ENCODE results near the gene RADIL. TPM values are rescaled to one million over a fixed set of nuclear protein-coding genes. Genes with fewer than 3 reads are reported as not detected.

Gene RADIL
- total RNA-seq, 1 donor from 2014 or later = 0.73 TPM

GRCh38 chr7:4832711-4833110 lies 50.8 kb downstream of the RADIL start:
- DNase-seq (ENCODE audit: low read depth, low spot score) = no peak

DNA sequence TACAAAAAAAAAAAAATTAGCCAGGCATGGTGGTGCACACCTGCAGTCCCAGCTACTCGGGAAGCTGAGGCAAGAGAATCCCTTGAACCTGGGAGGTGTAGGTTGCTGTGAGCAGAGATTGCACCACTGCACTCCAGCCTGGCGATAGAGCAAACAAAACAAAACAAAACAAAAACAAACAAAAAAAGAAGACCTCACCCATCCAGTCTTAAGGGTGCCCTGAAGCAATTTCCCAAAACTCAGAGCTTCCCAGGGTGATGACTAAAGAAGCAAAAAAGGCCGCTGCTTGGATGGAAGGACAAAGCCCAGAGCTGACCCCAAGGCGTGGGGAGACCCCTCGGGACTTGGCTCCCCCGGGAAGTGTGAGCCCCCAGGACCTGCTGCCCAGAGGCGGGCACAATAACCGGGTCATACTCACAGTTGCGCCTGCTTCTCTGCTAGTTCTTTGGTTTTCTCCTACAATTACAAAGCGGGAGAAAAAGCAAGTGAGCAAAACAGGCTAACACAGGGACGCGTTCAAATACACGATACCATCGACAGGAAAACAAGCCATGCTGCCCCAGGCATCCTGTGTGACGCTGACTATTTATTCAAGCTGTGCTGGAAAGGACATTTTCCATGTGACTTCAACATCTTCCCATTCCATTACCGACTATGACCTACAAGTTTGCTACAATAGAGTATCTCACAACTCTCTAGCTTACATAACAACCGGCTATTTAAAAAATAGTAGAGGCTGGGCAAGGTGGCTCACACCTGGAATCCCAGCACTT lies 51.6 kb downstream of the RADIL start:
- no peak for DNase-seq (ENCODE audit: low read depth, low spot score)

GRCh38 chr7:4830176-4830575 lies 53.3 kb downstream of the RADIL start:
- DNase-seq (ENCODE audit: low read depth, low spot score) = no peak

DNA sequence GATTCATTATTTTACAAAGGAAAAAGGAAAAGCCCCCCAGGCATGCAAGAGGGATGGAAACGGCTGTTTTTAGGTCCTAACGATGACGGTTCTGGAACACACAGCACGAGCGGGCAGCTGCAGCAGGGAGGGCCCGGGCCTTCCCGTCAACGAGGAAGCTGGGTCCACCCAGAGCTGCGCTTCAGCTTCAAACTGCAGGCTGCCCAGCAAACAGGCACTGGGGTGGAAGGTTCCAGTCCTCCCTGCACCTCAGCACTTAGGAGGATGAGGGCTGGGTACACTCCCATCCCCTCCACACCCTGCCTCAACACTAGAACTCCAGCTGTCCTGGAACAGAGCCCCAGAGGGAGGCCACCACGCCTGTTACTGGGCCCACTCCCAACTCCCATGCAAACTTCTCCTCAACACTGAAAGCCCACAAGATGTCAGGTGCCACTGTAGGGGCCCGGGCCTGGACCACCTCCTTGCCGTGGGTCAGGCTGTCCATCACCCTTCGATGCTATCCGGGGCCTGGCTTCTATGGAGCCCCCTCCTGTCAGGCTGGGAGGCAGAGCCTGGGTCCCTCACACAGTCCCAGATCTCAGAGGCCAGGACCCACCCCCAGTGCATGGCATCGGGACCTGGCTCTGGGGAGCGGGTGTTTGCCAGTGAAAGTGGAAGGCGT lies 54.7 kb downstream of the RADIL start:
- DNase-seq (ENCODE audit: low read depth, low spot score) = no peak

DNA sequence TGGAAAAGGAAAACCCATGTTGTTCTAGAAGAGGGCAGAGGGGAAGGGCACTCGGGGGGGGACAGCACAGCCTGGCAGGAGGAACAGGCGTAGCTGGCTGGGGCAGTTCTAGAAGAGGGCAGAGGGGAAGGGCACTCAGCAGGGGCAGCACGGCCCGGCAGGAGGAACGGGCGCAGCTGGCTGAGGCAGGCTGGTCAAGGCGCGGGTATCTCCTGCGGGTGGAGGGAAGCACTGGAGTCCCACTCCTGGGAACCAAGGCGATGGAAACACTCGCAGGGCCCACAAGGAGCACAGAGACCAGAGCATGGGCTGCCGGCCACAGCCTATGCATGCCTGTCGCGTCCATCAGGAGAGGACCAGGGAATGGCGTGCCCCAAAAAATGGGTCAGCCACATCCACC lies 58.4 kb downstream of the RADIL start:
- DNase-seq (ENCODE audit: low read depth, low spot score) = no peak

DNA sequence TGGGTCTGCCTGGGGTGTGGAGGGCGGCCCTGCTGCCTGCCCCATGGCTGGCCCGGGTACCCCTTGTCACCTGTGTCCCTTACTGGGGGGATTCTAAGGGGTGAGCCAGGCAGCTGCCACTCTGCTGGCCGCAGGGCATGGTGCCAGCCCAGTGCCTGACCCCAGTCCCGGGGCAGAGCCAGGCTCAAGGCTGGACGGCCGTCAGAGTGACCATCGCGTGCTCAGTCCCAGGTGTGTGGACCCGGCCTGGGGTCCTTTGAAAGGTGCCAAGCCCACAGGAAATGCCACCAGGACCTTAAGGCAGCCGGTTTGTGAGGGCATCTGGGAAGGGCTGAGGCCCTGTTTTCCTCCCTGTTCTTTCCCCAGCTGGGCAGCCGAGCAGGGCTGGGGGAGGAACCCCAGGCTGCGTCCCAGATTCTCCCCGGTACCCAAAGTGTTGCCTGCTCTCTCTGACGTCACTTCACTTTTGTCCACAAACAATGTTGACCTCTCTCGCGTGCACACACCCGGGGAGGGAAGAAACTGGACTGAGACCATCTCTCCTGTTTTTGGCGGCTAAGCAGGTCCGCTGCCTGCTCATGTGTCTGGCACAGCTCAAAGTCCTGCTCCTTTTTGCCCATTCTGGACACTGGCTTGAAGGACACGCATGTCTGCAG lies 59.3 kb downstream of the RADIL start:
- DNase-seq (ENCODE audit: low read depth, low spot score) = no peak

GRCh38 chr7:4823441-4824119 lies 59.9 kb downstream of the RADIL start:
- no peak for DNase-seq (ENCODE audit: low read depth, low spot score)

- DNase-seq (ENCODE audit: low read depth, low spot score) = no peak
Measured at GRCh38 chr7:4822677-4823076, 60.8 kb downstream of the RADIL start.

GRCh38 chr7:4820967-4821471 lies 62.5 kb downstream of the RADIL start:
- no peak for DNase-seq (ENCODE audit: low read depth, low spot score)

GRCh38 chr7:4820405-4820966 lies 63.0 kb downstream of the RADIL start:
- no peak for DNase-seq (ENCODE audit: low read depth, low spot score)

GRCh38 chr7:4819560-4820404 lies 63.7 kb downstream of the RADIL start:
- no peak for DNase-seq (ENCODE audit: low read depth, low spot score)

DNA sequence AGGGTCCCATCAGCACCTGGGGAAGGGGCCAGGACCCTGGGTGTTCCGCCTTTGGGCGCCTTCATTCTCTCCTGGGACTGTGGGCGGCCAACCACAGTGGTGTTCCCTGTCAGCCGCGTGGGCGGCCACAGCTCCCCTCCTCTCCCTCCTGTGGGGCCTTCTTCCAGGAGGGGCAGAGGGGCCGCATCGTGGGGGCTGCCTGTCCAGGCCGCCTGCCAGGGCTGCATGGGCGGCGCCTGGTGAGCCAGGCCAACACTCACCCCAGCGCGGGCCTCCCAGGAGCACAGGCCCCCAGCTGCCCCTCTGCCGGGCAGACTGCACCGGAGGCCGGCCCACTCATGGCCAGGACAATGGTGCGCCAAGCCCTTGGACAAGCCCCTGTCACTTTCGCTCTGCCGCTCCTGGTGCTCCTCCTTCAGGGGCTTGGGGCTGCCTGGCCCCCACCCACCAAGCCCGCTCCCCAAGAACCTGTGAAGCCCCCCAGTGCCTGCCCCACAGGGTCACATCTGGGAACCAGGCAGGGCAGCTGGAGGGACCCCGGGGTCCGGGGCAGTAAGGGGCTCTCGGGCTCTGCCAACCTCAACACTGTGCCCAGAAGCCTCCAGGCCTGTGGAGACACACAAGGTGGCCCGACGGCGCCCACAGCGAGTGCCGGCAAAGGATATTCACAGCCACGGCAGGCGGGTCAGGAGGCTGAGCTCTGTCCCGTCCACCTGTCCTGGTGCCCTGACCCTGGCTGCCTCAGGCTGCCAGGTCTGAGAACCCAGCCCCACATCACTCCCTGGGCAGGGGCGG lies 65.3 kb downstream of the RADIL start:
- DNase-seq (ENCODE audit: low read depth, low spot score) = no peak

GRCh38 chr7:4817178-4817901 lies 66.2 kb downstream of the RADIL start:
- DNase-seq (ENCODE audit: low read depth, low spot score) = no peak

DNA sequence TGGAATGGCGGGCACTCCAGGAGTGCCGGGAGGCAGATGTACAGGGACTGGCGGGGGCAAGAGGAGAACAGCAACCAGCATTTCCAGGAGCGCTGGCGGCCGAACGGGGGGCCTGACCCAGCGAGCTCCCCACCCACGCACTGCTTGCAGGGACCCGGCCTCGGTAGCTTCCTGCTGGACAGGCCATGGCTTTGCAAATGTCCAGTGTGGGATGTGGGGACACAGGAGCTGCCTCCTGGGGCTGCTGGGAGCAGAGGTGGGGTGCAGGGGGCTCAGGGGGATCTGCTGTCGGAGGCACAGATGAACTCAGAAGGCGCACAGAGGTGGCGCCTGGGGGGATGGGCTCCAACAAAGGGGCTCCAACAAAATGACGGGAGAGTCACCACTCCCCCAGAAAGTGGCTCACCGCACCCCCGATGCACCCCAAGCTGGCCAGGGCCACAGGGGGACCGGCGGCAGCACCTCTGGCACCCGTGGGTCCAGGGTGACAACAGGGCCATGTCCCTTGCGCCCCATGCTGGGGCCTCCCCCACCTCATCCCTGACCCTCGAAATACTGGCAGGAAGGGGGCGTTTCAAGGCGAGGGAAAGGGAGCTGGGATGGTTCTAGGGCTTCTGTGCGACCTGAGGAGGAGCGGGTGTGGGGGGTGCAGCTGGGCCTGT lies 67.0 kb downstream of the RADIL start:
- no peak for DNase-seq (ENCODE audit: low read depth, low spot score)

- DNase-seq (ENCODE audit: low read depth, low spot score) = no peak
Measured at GRCh38 chr7:4815609-4816418, 67.7 kb downstream of the RADIL start.

DNA sequence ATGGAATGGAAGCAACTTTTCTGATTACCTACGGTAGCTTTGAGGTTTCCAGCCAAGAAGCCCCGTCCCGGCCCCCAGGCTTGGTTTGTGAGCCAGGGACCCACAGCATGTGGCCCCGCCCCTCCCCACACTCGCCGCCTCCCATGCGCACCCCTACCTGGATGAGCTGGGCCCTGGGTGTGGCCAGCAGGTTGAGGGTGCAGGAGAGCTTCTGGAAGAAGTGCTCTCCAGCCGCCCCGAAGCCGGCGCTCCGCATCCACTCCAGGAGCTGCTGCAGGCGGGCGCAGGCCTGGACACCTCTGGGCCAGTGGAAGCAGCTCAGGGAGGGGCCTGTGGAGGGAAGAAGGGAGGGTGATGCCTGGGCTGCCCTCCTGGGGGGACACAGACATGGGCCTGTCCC lies 68.4 kb downstream of the RADIL start:
- DNase-seq (ENCODE audit: low read depth, low spot score) = no peak

DNA sequence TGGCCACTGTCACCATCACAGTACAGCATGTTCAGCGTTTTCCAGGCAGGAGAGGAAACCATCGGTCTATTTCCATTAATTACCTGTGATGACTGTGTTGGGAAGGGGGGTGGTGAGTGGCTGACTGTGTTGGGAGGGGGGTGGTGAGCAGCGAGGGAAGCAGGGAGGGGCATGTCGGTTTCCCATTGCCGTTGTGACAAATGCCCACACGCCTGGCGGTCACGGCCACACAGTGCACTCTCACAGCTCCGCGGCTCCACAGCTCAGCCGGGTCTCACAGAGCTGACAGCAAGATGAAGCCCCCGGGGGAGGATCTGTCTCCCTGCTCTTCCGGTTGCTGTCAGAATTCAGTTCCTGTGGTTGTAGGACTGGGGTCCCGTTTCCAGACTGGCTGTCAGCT lies 69.1 kb downstream of the RADIL start:
- no peak for DNase-seq (ENCODE audit: low read depth, low spot score)

DNA sequence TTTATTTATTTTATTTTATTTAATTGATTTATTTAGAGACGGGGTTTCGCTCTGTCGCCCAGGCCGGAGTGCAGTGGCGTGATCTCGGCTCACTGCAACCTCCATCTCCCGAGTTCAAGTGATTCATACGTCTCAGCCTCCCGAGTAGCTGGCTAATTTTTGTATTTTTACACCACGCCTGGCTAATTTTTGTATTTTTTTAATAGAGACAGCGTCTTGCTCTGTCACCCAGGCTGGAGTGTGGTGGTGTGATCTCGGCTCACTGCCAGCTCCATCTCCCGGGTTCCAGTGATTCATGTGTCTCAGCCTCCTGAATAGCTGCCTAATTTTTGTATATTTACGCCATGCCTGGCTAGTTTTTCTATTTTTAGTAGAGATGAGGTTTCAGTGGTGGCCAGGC lies 73.8 kb downstream of the RADIL start:
- no peak for DNase-seq (ENCODE audit: low read depth, low spot score)
